Thymus (tissue), 11 donors: ENCODE results near the gene EML6. TPM values are rescaled to one million over a fixed set of nuclear protein-coding genes. Genes with fewer than 3 reads are reported as not detected.
"Not testable (repeated sequence)": the region's sequence is repeated elsewhere in the genome, so short reads cannot be mapped to it uniquely, and the experiment has no call there.

Experiments used
- DNase-seq, 9 donors: peaks; one replicate each; pipeline ENCODE4 v3.0.0-alpha.2; 2013; ENCODE audit warnings: low spot score in 9 of 9, low read depth in 6 of 9, missing footprints in 1 of 9
- H3K27ac ChIP-seq, 2 donors: one replicate each; pipeline ENCODE4 v1.5.1; 2013; ENCODE audit warnings: control low read depth in 1 of 2, low read depth in 1 of 2, low read length in 1 of 2, mild to moderate bottlenecking in 1 of 2, moderate library complexity in 1 of 2
- H3K27me3 ChIP-seq, 2 donors: one replicate each; pipeline ENCODE4 v1.5.1; 2013; ENCODE audit warnings: low read length in 1 of 2; ENCODE audit not compliant: control insufficient read depth in 2 of 2, insufficient read depth in 1 of 2
- H3K36me3 ChIP-seq, 2 donors: one replicate each; pipeline ENCODE4 v1.5.1; 2013; ENCODE audit warnings: low read length in 1 of 2, mild to moderate bottlenecking in 1 of 2, moderate library complexity in 1 of 2; ENCODE audit not compliant: control insufficient read depth in 2 of 2, insufficient read depth in 2 of 2
- H3K4me1 ChIP-seq, 2 donors: one replicate each; pipeline ENCODE4 v1.5.1; 2013; ENCODE audit warnings: low read length in 2 of 2; ENCODE audit not compliant: control insufficient read depth in 2 of 2, insufficient read depth in 2 of 2
- H3K4me3 ChIP-seq, 2 donors: one replicate each; pipeline ENCODE4 v1.5.1; 2013; ENCODE audit warnings: low read length in 2 of 2, control low read depth in 1 of 2, mild to moderate bottlenecking in 1 of 2
- H3K9me3 ChIP-seq, 2 donors: one replicate each; pipeline ENCODE4 v1.5.1; 2013; ENCODE audit warnings: low read length in 1 of 2, mild to moderate bottlenecking in 1 of 2; ENCODE audit not compliant: control insufficient read depth in 2 of 2, insufficient read depth in 1 of 2
- WGBS: extraction: QIAGEN DNeasy Blood & Tissue Kit; methylation state at CpG from one replicate; pipeline ENCODE4 v1.1.7; 2013; 5-methylcytosine and 5-hydroxymethylcytosine counted together
- polyA plus RNA-seq: library from polyadenylated mRNA; stranded (reverse); fragments of 200-250 nt; gene quantifications from one replicate; pipeline ENCODE4 v1.2.3, GENCODE V29; 2013
- total RNA-seq: library from RNA; stranded (reverse); fragments of 120-200 nt; gene quantifications from one replicate; pipeline ENCODE4 v1.2.4, GENCODE V29; 2013
- donor health status: healthy.

Gene EML6
- total and polyA plus RNA-seq, 2 donors = 1.2 to 3.4 TPM

DNA sequence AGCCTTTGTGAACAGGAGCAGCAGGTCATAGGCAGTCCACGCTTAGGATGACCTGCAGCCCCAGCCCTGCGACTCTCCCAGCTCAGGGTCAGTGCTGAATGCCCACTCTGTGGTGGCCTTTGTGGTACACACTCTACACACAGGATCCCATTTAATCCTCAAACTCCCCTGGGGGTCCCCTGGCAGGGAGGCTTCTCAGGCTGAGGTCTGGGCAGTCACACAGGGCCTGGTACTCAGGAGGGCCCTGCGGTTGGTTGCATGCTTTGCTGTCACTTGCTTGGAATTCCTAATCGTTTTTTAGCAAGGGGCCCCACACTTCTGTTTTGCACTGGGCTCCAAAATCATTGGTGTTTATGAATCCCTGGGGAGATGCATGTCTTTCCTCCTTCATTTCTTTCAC lies 113.0 kb downstream of the EML6 start:
- no peak for DNase-seq
- Histone ChIP-seq H3K36me3 (no peaks in the 10 kb centered on the region), H3K9me3 (no peaks in the 10 kb centered on the region), H3K4me3 (no peak overlapping the region), H3K4me1 (no peaks in the 10 kb centered on the region), H3K27me3 (no peaks in the 10 kb centered on the region), H3K27ac (no peak overlapping the region)
- 95% methylated on average over 4 of the region's 4 CpGs for WGBS

DNA sequence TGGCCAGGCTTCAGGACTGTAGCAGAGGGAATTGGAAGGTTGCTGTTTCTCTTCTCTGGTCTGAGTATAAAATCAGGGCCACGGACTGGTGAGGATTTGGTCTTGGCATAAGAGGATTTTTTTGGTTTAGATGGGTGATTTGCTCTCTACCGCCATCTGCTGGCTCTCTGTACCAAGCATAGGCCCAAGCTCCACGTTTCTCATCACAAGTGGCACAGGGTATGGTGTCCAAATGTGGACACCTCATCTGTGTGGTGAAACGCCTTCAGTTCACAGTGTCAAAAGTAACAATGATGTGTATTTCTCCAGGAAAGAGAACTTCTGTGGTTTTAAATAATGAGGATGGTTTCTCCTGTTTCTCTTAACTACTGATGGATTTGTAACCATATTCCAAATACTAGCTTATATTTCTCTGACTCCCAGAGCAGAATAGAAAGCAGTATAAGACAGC lies 115.1 kb downstream of the EML6 start:
- Histone ChIP-seq H3K36me3 (no peaks in the 10 kb centered on the region), H3K27ac (no peak overlapping the region), H3K4me3 (no peak overlapping the region), H3K9me3 (no peaks in the 10 kb centered on the region), H3K27me3 (no peaks in the 10 kb centered on the region), H3K4me1 (no peaks in the 10 kb centered on the region)
- WGBS = 22% methylated on average over 4 of the region's 4 CpGs
- peak; percentile 33 to 78 (median 55) for DNase-seq

DNA sequence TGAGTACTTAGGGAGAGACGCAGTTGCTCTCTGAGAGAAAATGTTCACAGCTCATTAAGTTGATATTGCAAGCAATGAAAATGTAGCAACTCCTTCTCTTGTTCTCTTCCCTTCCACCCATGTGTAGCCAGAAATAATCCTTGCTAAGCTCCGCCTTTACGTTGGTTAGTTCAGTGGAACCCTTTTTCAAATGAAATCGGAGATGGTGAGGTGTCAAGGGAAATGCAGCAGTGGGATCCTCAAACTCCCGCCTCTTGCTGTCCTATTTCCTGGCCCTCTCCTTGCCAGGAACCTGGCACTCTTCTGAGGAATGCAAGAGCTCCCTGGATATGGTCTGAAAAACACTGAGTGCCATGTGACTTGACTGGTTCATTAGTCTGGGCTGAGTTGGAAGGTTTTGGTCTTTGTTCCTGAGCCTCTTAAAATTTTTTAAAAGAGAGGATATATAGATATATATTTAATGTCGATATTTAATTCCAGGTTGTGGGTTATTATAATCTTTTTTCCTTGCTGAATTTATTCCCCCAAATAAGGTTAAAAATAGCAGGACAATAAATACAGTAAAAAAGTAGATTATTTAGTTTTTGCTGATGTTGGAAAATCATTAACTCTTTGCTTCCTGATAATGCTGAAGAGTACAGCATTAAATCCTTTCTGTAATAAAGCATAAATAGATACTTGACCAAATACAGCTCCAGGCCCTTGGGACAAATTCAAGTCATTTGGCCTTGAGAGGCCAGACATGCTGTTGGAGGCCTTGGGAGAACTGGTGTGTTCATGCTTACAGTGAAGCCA lies 116.2 kb downstream of the EML6 start:
- H3K4me3 ChIP-seq = no peak overlapping the region
- DNase-seq = no peak
- no peaks in the 10 kb centered on the region for H3K9me3 ChIP-seq
- H3K36me3 ChIP-seq = no peaks in the 10 kb centered on the region
- H3K4me1 ChIP-seq = no peaks in the 10 kb centered on the region
- no peak overlapping the region for H3K27ac ChIP-seq
- H3K27me3 ChIP-seq = no peaks in the 10 kb centered on the region
- 97% methylated on average over 6 of the region's 6 CpGs for WGBS

DNA sequence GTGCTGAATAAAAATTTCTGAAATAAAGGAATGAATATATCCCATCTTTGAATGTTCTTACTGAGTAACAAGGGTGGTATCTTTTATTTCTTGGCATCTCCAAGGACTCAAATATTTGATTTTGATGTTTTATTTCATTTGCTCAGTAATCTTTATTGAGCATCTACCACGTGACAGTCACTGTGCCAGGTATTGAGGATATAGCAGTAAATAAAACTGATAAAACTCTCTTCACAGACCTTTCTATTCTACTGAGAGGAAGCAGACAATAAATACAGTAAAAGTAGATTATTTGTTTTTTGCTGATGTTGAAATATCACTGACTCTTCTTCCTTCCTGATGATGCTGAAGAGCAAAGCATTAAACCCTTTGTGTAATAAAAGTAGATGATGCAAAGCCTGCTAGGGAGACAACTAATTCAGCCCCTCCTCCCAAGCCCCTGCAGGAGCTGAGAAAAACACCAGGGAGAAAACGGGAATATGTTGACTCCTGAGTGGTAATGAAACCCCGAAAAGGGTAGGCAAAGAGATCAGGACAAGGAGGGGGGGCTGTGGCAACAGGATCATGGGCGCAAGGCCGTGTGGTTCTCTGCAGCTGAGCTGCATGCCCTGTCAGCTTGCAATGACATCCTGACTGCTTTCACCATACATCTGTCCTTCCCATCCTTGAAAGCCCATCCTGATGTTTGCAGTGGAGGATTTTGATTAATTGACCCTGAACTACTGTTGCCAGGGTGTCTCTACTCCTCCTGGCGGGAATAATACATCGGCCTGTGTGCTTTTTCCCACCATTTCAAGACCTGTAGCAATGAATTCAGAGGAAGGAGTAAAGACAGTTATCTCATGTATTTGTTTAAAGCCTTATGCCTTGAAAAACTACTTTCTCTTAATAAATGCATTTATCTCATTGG lies 117.4 kb downstream of the EML6 start:
- H3K4me1 ChIP-seq = no peaks in the 10 kb centered on the region
- H3K4me3 ChIP-seq = no peak overlapping the region
- no peak overlapping the region for H3K27ac ChIP-seq
- no peak for DNase-seq
- WGBS = 94% methylated on average over 7 of the region's 7 CpGs
- no peaks in the 10 kb centered on the region for H3K36me3 ChIP-seq
- H3K27me3 ChIP-seq = no peaks in the 10 kb centered on the region
- no peaks in the 10 kb centered on the region for H3K9me3 ChIP-seq

DNA sequence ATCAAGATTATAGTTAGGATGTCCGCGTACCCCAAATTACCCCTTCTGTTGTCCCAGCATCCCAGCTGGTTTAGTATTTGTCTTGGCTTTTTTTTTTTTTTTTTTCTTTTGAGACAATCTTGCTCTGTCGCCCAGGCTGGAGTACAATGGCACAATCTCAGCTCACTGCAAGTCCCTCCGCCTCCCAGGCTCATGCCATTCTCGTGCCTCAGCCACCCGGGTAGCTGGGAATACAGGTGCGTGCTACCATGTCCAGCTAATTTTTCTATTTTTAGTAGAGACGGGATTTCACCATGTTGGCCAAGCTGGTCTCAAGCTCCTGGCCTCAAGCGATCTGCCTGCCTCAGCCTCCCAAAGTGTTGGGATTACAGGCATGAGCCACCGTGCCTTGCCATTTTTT lies 118.0 kb downstream of the EML6 start:
- 95% methylated on average over 10 of the region's 10 CpGs for WGBS
- not testable (repeated sequence) for H3K9me3 ChIP-seq, H3K4me3 ChIP-seq

DNA sequence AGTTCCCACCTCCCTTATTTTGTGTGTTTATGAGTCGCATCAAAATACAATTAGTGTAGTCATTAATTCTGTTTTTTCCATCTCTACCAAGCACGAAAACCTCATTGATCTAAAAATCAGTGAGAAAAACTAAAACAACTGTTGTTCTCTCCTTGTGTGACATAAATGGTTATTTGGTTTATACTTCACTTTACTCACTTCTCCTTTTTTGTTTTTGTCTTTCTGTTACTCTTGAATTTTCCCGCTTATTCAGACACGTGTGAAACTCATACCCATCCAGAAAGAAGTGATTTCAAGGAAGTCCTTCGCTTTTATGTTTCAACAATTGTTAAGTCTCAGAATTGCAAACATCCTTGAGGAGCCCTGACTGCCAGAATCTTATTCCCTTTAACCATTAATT lies 121.6 kb downstream of the EML6 start:
- DNase-seq = no peak
- Histone ChIP-seq H3K36me3 (no peaks in the 10 kb centered on the region), H3K27me3 (no peaks in the 10 kb centered on the region), H3K4me1 (no peaks in the 10 kb centered on the region), H3K4me3 (no peak overlapping the region), H3K9me3 (no peaks in the 10 kb centered on the region), H3K27ac (no peak overlapping the region)
- WGBS = 73% methylated on average over 5 of the region's 5 CpGs

More for the DNA sequence above, 118.0 kb downstream of the EML6 start:
- not testable (repeated sequence) for H3K4me1 ChIP-seq, H3K27me3 ChIP-seq, DNase-seq, H3K27ac ChIP-seq, H3K36me3 ChIP-seq

DNA sequence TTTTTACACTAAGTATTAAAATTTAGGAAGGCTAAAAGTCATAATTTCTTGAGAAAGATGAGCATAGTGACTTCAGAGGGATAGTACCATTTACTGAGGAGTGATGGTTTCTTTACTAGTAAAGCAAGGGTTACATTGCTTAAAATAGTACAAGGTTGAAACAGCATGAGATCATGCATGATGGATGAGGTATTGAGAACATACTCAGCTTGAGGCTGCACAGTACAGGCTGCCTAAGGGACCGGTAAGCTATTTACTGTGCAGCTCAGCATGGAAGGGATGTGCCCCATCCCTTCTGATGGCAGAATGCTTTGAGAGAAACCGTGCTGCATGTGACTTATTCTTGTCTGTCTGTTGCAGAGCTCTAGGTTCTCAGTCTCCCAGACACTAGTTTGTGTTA lies 122.1 kb downstream of the EML6 start:
- 97% methylated on average over 2 of the region's 2 CpGs for WGBS
- Histone ChIP-seq H3K4me1 (no peaks in the 10 kb centered on the region), H3K9me3 (no peaks in the 10 kb centered on the region), H3K4me3 (no peak overlapping the region), H3K27ac (no peak overlapping the region), H3K27me3 (no peaks in the 10 kb centered on the region), H3K36me3 (no peaks in the 10 kb centered on the region)
- DNase-seq = no peak

DNA sequence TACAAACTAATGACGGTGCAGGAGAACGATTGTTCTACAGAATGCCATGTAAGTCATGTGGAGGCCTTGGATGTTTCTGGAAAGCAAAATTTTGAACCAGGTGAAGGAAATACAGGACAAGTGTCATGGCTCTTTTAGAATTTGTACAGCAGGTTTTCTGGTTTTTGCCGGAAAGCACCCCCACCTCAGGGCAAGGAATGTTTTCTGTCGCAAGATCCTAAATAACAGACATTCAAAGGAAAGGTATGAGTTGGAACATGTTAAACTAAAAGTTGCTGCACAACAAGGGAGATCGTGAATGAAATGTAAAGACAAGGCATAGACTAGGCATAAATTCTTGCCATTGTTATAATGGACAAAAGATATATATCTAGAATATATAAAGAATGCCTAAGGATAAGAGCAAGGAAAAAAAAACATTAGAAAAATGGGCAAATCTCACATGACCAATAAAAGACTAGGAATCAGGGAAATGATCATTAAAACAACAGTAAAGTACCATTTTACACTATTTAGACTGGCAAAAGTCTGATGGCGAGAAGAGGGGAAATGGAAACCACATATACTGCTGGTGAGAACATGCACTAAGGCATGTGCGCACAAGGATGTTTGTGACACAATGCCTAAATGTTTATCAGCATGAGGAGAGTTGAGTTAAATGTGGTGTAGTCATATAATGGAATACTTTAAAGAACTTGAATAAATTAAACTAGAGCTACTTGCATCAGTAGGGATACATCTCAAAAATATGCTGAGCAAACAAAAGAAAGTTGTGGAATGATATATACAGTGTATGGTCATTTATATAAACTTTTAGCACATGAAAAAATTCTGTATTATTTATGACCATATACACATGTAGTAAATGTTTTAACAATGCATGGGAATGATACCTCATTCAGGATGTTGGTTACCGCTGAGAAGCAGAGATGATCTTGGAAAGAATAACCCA lies 127.0 kb downstream of the EML6 start:
- H3K4me1 ChIP-seq = no peaks in the 10 kb centered on the region
- no peak overlapping the region for H3K4me3 ChIP-seq
- WGBS = 97% methylated on average over 8 of the region's 8 CpGs
- no peak for DNase-seq
- no peaks in the 10 kb centered on the region for H3K36me3 ChIP-seq
- H3K9me3 ChIP-seq = no peaks in the 10 kb centered on the region
- H3K27me3 ChIP-seq = no peaks in the 10 kb centered on the region
- no peak overlapping the region for H3K27ac ChIP-seq
